Measurements from ENCODE around the gene RITA1.

The RITA1 gene

GRCh38 chr12:113232089-113232839 lies 46.7 kb downstream of the RITA1 start:
- DNase-seq: no peak

DNA sequence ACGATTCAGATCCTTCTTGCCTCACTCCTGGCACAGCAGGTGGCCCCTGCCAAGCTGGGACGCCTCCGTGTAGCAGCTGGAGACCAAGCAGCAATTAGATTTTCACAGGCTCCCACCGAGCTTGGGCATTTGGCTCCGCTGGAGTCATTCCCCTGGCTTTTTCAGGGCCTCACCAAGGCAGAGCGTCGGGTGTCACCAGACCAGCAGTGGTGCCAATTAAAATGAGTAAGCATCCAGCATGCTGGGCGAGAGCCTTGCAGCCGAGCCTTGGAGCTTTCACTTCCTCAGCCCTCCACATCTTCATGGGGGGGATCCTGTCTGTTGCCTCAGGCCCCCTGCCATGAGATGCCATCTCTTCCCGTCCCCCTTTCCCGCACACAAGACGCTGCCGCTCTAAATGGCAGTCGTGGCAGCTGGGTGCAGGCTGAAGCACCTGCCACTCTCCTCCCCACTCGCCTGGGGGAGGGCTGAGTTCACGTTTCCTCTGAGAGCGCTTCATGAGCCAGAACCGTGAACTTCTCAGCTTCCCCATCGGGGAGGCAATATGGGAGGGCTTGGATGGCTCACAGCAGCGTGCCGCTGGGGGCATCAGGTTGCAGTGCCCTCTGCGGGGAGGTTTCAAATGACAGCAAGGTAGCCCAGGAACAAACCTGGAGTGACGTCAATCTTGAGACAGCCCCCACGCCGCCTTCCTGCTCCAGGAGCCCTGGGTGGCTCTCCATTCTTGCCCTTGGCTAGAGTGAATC lies 47.5 kb downstream of the RITA1 start:
- DNase-seq: peak; percentile 51

DNA sequence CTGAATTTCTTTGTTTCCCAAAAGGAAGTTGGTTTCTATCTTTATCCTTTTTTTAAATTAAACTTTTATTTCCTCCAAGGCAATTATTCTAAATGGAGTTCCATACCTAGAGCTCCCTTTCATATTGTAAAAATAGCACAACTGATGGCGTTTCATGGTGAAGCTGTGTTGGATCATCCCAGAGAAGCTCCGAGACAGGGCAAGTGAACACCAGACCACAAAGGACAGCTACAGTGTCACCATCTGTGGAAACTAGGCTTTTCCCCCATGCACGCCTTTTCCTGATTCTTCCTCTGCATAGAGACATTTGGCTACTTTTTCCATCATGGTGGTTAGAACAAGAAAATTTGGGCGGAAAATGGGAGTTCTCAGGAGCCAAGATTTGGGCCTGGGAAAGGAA lies 48.4 kb downstream of the RITA1 start:
- DNase-seq: no peak

DNA sequence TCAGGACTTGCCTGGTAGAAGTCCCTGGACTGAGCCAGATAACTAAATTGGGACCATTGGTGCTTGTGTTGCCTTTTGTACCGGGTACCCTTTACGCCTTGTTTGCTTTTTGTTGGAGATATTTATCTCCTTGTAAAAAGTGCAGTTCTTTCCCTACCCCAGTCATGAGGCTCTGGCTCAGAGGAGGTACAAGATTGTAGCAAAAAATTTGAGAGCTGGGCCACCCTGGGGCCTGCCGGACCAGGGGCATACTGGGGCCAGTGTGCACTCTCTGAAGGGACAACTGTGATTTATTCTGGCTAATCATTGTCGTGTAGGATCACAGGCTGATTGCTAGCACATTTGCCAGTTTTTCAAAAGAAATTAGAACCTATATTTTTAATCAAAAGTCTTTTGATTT lies 49.0 kb downstream of the RITA1 start:
- DNase-seq: no peak

GRCh38 chr12:113235976-113236375 lies 50.5 kb downstream of the RITA1 start:
- DNase-seq: no peak

- no peak for DNase-seq
Measured at GRCh38 chr12:113236539-113237399, 51.2 kb downstream of the RITA1 start.

- DNase-seq: no peak
Measured at GRCh38 chr12:113237748-113238147, 52.2 kb downstream of the RITA1 start.

GRCh38 chr12:113238309-113238708 lies 52.8 kb downstream of the RITA1 start:
- no peak for DNase-seq

GRCh38 chr12:113239288-113239771 lies 53.8 kb downstream of the RITA1 start:
- DNase-seq: no peak

DNA sequence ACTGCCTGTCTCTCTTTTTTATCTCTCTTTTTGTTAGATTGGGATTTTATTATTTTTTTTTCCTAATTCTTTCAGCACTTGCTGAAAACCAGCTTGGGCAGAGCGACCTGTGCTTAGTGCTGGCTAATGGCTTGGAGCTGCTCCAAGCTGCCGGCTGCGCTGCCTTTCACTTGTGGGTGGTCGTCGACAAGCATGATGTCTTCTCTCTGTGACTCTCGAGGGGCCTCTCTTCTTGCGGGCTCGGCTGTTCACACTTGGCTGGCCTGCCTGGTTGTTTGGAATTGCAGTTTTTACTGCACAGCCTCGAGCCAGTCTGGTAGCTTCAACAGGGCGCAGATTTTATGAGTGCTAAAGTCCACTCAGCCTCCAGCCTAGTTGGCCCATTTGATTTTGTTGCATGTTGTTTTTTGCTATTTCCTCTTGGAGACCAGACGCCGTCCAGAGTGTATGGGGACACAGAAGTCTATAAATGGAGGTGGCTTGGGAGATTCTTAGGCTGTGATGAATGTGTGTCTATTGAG lies 54.4 kb downstream of the RITA1 start:
- no peak for DNase-seq

GRCh38 chr12:113240395-113240794 lies 54.9 kb downstream of the RITA1 start:
- no peak for DNase-seq

- DNase-seq: no peak
Measured at GRCh38 chr12:113241191-113242025, 55.9 kb downstream of the RITA1 start.

Measured in activated naive CD4-positive, alpha-beta T cell treated with Interleukin-2 at 50 U/mL for 16 hours (primary cell).